Mammary epithelial cell (primary cell): ENCODE measurements around the gene UNC13A.
A peak's percentile ranks its signal among the peaks of the same experiment; 100 is the strongest.

Experiments used
- CTCF ChIP-seq, 2 donors: IDR thresholded peaks in 1 of 2; conservative IDR thresholded peaks in 1 of 2; 2 replicates each; pipeline ENCODE4 v1.5.1; 2011 to 2012; ENCODE audit warnings: inconsistent platforms in 2 of 2, low read length in 2 of 2, mild to moderate bottlenecking in 2 of 2, control low read depth in 1 of 2, low read depth in 1 of 2; ENCODE audit not compliant: insufficient read depth in 1 of 2; ENCODE audit errors: extremely low read depth in 1 of 2
- EZH2 ChIP-seq: IDR thresholded peaks from 2 replicates; pipeline ENCODE4 v1.6.1; 2012; ENCODE audit warnings: low read length, inconsistent platforms, borderline replicate concordance

GRCh38 chr19:17703824-17704463 lies 15.8 kb upstream of the UNC13A start:
- peak; percentile 59 to 83 for TF ChIP-seq CTCF (conservative IDR thresholded peaks at IDR 0.05 in 1 of 2, IDR thresholded peaks at IDR 0.05 in 1 of 2; ENCODE audit: extremely low read depth in 1 of 2, insufficient read depth in 1 of 2, low read depth in 1 of 2, low read length in 2 of 2)
- no peak for TF ChIP-seq EZH2
